Measurements from ENCODE around the gene BDKRB2.

The BDKRB2 gene

GRCh38 chr14:96274122-96274521 is 69.5 kb downstream of the BDKRB2 start:
- no peak for DNase-seq

- no peak for DNase-seq
These were observed 69.9 kb downstream of the BDKRB2 start for GRCh38 chr14:96274543-96274942.

GRCh38 chr14:96275177-96276112 is 70.8 kb downstream of the BDKRB2 start:
- DNase-seq, result peak; percentile 63 to 78

- no peak for DNase-seq
These were observed 73.3 kb downstream of the BDKRB2 start for GRCh38 chr14:96277890-96278289.

DNA sequence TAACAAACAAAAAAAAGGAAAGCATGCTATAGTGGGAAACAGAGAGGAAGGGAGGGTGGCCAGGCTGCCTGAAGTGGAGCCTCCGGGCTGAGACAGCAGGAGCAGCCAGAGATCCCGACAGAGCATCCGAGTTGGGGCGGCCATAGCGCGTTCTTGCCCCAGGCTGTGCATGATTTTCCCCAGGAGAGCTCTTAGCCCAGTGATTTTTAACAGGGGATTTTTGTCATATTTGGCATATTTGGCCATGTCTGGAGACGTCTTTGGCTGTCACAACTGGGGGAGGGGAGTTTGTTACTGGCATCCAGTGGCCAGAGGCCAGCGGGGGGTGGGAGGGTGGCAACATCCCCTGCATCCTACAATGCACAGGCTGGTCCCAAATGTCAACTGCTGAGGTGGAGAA is 74.9 kb downstream of the BDKRB2 start:
- DNase-seq, result no peak

DNA sequence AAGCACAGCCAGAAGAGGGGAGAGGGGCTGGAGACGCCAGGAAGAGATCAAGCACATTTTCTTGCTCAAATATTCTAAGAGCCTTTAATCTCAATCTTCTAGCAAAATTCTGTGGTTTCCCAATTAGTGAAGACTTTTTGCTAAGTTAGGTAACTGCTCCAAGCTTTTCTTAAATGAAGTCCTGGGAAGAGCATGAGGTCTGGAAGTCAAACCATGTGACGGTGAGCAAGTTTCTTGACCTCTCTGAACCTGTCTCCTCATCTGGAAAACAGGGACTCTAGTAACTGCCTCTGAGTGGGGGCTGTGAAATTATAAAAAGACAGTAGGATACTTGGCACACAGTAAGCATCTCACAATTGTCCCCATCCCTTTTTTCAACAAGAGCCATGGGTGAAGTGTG is 75.5 kb downstream of the BDKRB2 start:
- no peak for DNase-seq

DNA sequence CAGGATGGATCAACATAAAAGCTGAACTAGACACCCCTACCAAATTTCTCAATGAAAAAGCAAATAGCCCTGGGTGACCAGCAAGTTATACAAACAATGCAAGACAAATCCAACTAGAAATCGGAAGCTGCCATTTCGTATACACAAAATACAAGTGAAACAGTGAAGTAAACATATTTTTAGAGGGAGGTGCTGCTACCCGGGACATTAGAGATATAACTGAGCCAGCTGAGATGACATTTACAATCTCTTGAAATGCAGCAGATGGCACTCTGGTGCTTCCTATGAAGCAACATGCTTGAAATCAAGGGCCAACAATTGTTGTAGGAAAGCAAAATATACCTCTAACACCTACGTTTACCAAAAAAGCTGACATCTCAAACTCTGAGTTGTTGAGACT is 76.8 kb downstream of the BDKRB2 start:
- DNase-seq, result peak in 1 of 2 experiments; percentile 20

DNA sequence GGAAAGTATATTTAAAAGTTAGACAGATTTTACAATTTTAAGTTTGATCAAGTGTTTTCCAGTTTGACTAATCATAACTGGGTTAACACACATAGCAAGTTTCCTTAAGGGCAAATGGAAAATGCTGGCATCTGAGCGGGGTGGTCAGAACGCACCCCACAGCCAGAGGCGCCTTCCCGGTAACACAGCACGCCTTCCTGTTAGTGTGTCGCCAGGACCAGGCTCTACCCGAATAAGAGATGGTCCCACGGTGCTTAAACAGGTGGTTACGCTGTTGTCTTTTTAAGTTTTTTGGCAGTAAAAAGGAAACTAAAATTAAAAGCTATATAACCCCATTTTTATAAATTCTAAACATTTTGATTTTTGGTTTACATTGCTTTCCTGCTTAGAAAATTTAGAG is 79.4 kb downstream of the BDKRB2 start:
- no peak for DNase-seq

GRCh38 chr14:96284430-96284829 is 79.8 kb downstream of the BDKRB2 start:
- DNase-seq, result no peak

GRCh38 chr14:96285667-96286066 is 81.0 kb downstream of the BDKRB2 start:
- no peak for DNase-seq

DNA sequence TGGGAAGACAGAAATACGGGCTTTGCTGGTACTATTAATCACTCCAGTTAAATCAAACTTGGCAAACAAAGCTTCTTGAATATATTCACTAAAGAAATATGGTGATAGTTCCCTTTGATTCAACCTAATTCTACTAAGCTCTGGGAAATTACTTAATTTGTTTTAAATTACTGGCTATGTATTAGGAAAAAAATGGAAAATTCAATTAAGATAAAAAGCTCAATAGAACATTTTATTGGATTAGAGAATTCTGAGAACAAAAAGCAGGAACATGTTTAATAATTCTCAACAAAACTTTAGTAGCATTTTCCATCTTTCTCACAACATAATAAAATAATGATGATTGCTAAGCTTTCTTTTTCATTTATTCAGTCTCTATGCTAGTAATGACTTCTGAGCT is 81.6 kb downstream of the BDKRB2 start:
- DNase-seq, result no peak

DNA sequence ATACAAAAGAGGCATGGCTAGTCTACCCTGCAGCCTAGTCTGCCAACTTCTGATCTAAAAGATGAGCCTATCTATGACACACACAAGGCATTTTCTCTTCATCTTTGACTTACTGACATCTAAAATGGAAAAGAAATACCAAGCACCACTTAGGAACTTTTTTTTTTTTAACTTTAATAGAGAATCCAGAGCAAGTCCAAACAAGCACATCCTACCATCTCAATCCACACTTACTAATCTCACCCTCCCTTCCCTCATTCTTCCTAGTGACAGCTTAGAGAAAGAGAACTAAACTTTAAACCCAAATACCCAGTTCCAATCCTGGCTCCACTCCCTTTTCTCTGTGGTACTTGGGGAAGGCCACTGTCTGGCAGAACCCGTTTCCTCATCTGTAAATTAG is 83.2 kb downstream of the BDKRB2 start:
- no peak for DNase-seq

Data from NCI-H2081 (cell line).